B cell (primary cell): ENCODE results near the gene RINL. TPM values are rescaled to one million over a fixed set of nuclear protein-coding genes. Genes with fewer than 3 reads are reported as not detected.

Experiments used
- ATAC-seq: fragments of 200-7000 bp; cut with Tn5 transposase; one replicate; pipeline ENCODE4 v1.10.0; 2021; ENCODE audit warnings: low read depth, mild to moderate bottlenecking, moderate number of reproducible peaks, moderate library complexity
- CTCF ChIA-PET: fragments of 350-600 bp; sonication (Branson Sonifier 250); formaldehyde crosslinking; loops from one replicate; lab custom pipeline; 2021; ENCODE audit warnings: antibody characterized with exemption, inconsistent platforms; lab: Charles Lee
- POLR2A ChIA-PET: fragments of 350-600 bp; sonication (Branson Sonifier 250); formaldehyde crosslinking; loops from one replicate; lab custom pipeline; 2021; ENCODE audit warnings: antibody characterized with exemption; lab: Charles Lee
- DNase-seq: peaks from one replicate; pipeline ENCODE4 v3.0.0; 2013
- H2AFZ ChIP-seq: 2 replicates; pipeline ENCODE4 v1.6.1; 2012; ENCODE audit warnings: mild to moderate bottlenecking, low read depth, low read length; ENCODE audit not compliant: insufficient read depth, poor library complexity, severe bottlenecking
- H3K27ac ChIP-seq, 2 donors: 1 replicate in 1 of 2; 2 replicates in 1 of 2; pipeline ENCODE4 v1.5.1; 2012 to 2013; ENCODE audit warnings: low read length in 2 of 2, mild to moderate bottlenecking in 2 of 2, moderate library complexity in 1 of 2
- H3K27me3 ChIP-seq, 4 experiments: fragments of 200-600 bp in 1 of 4; sonication (generic) in 1 of 4; replicated peaks in 1 of 4; 1 replicate in 2 of 4; 2 replicates in 2 of 4; pipeline versions ENCODE4 v1.6.1 to v1.7.0; 2013 to 2016; ENCODE audit warnings: low read length in 3 of 4, mild to moderate bottlenecking in 2 of 4, mixed read lengths in 1 of 4, moderate library complexity in 1 of 4; ENCODE audit not compliant: insufficient read depth in 4 of 4, control insufficient read depth in 3 of 4; ENCODE audit errors: control extremely low read depth in 1 of 4
- H3K36me3 ChIP-seq, 2 experiments: replicated peaks in 1 of 2; 1 replicate in 1 of 2; 2 replicates in 1 of 2; pipeline versions ENCODE4 v1.6.1 to v1.7.1; 2013; ENCODE audit warnings: low read length in 1 of 2; ENCODE audit not compliant: insufficient read depth in 2 of 2, control insufficient read depth in 1 of 2; ENCODE audit errors: control extremely low read depth in 1 of 2, extremely low read depth in 1 of 2
- H3K4me1 ChIP-seq, 2 donors: fragments of 200-600 bp in 1 of 2; sonication (generic) in 1 of 2; 1 replicate in 1 of 2; 2 replicates in 1 of 2; pipeline versions ENCODE4 v1.5.1 to v1.6.1; 2013 to 2017; ENCODE audit warnings: low read length in 2 of 2; ENCODE audit not compliant: control insufficient read depth in 2 of 2, insufficient read depth in 2 of 2
- H3K4me2 ChIP-seq: replicated peaks from 2 replicates; pipeline ENCODE3; 2012; ENCODE audit warnings: mild to moderate bottlenecking, low read depth, low read length; ENCODE audit not compliant: poor library complexity, severe bottlenecking
- H3K4me3 ChIP-seq, 5 experiments: fragments of 200-600 bp in 1 of 5; sonication (generic) in 1 of 5; 1 replicate in 3 of 5; 2 replicates in 2 of 5; pipeline versions ENCODE4 v1.5.1 to v1.7.0; 2011 to 2016; ENCODE audit warnings: low read length in 4 of 5, mild to moderate bottlenecking in 4 of 5, low read depth in 2 of 5, control low read depth in 1 of 5, moderate library complexity in 1 of 5; ENCODE audit not compliant: insufficient read depth in 1 of 5; ENCODE audit errors: control extremely low read depth in 1 of 5, extremely low read depth in 1 of 5
- H3K79me2 ChIP-seq: fragments of 200-600 bp; sonication (generic); one replicate; pipeline ENCODE4 v1.6.0; 2016; ENCODE audit warnings: low read length; ENCODE audit not compliant: control insufficient read depth, insufficient read depth
- H3K9ac ChIP-seq: fragments of 200-600 bp; sonication (generic); 2 replicates; pipeline ENCODE4 v1.6.1; 2017; ENCODE audit warnings: mild to moderate bottlenecking, low read length, moderate library complexity
- H3K9me3 ChIP-seq, 3 donors: one replicate each; pipeline versions ENCODE4 v1.6.1 to v1.7.1; 2013; ENCODE audit warnings: low read length in 2 of 3; ENCODE audit not compliant: control insufficient read depth in 2 of 3, insufficient read depth in 1 of 3; ENCODE audit errors: control extremely low read depth in 1 of 3
- H4K20me1 ChIP-seq: 2 replicates; pipeline ENCODE4 v1.6.0; 2012; ENCODE audit warnings: mild to moderate bottlenecking, low read length; ENCODE audit not compliant: insufficient read depth, control insufficient read depth, poor library complexity, severe bottlenecking
- H3K27ac Mint-ChIP-seq: one replicate; pipeline ENCODE4 v1.8.0; 2021; ENCODE audit warnings: mixed read lengths
- H3K27me3 Mint-ChIP-seq: one replicate; pipeline ENCODE4 v1.8.0; 2021; ENCODE audit warnings: mixed read lengths
- H3K4me1 Mint-ChIP-seq: one replicate; pipeline ENCODE4 v1.8.0; 2021; ENCODE audit warnings: mixed read lengths
- H3K4me3 Mint-ChIP-seq: one replicate; pipeline ENCODE4 v1.8.0; 2021; ENCODE audit warnings: mixed read lengths
- H3K9me3 Mint-ChIP-seq: one replicate; pipeline ENCODE4 v1.8.0; 2022; ENCODE audit warnings: mixed read lengths; ENCODE audit not compliant: insufficient read depth
- CTCF ChIP-seq: fragments of 200-600 bp; IDR thresholded peaks from one replicate; pipeline ENCODE4 v1.8.0; 2022; ENCODE audit warnings: antibody characterized with exemption, mild to moderate bottlenecking
- EZH2 ChIP-seq: IDR thresholded peaks from 2 replicates; pipeline ENCODE4 v1.6.1; 2012; ENCODE audit warnings: borderline replicate concordance, low read depth, mild to moderate bottlenecking, moderate library complexity, low read length; ENCODE audit not compliant: insufficient read depth, poor library complexity, severe bottlenecking
- WGBS: methylation state at CpG from one replicate; pipeline ENCODE4 v1.1.5; 2013; ENCODE audit warnings: missing lambda C conversion rate; ENCODE audit not compliant: insufficient coverage; 5-methylcytosine and 5-hydroxymethylcytosine counted together
- intact Hi-C: fragments of 100-400 bp; cut with micrococcal nuclease; formaldehyde crosslinking; loops from one replicate; pipeline ENCODE4 v1.10.0; 2022
- polyA plus RNA-seq: library from polyadenylated mRNA; depleted of rRNA; stranded (reverse); fragments of >200 nt; gene quantifications from 2 replicates; pipeline ENCODE4 v1.2.3, GENCODE V29; 2012
- total RNA-seq, 2 donors: library from RNA; stranded (reverse); fragments of 120-200 nt in 1 of 2; gene quantifications; 1 replicate in 1 of 2; 2 replicates in 1 of 2; pipeline versions ENCODE4 v1.2.3 to v1.2.4, GENCODE V29; 2013 to 2022

RINL gene
- total and polyA plus RNA-seq, 2 donors (not counting 1 experiment from before 2014, with no cell fraction given), result 67.0 to 113 TPM

GRCh38 chr19:38913958-38914357 is 35.9 kb upstream of the RINL start:
- no peak for DNase-seq
- WGBS, result 94% methylated on average over 6 of the region's 8 CpGs
- Histone ChIP-seq H3K27me3 (peaks cover 0 to 2% (median 0%) of the 10 kb centered on the region in 4 experiments), H3K9me3 (no peaks in the 10 kb centered on the region), H3K27ac (no peak overlapping the region), H3K4me3 (no peak overlapping the region), H3K4me1 (no peaks in the 10 kb centered on the region), H3K79me2 (no peaks in the 10 kb centered on the region), H4K20me1 (no peaks in the 10 kb centered on the region), H3K36me3 (peaks cover 0 to 6% of the 10 kb centered on the region in 2 experiments), H3K9ac (no peak overlapping the region), H3K4me2 (no peak overlapping the region), H2AFZ (no peak overlapping the region)
- Mint-ChIP-seq H3K4me1 (no peaks in the 10 kb centered on the region), H3K27me3 (no peaks in the 10 kb centered on the region), H3K9me3 (no peaks in the 10 kb centered on the region), H3K27ac (no peak overlapping the region), H3K4me3 (no peak overlapping the region)
- no peak for ATAC-seq
- CTCF ChIA-PET, result no interaction called here
- TF ChIP-seq EZH2, result no peak
- no peak for TF ChIP-seq CTCF
- intact Hi-C loops, result no loop called here
- POLR2A ChIA-PET, result no interaction called here

- CTCF ChIA-PET, result no interaction called here
- DNase-seq (no peak), ATAC-seq (no peak)
- no peak overlapping the region for H3K27ac ChIP-seq
- no peaks in the 10 kb centered on the region for H3K4me1 ChIP-seq
- H3K9me3 ChIP-seq, result no peaks in the 10 kb centered on the region
- no peak overlapping the region for H3K4me3 ChIP-seq
- Mint-ChIP-seq H3K9me3 (no peaks in the 10 kb centered on the region), H3K4me3 (no peak overlapping the region), H3K27ac (no peak overlapping the region), H3K4me1 (no peaks in the 10 kb centered on the region), H3K27me3 (no peaks in the 10 kb centered on the region)
- intact Hi-C loops, result no loop called here
- TF ChIP-seq CTCF (no peak), EZH2 (no peak)
- H3K9ac ChIP-seq, result no peak overlapping the region
- no peak overlapping the region for H3K4me2 ChIP-seq
- H3K79me2 ChIP-seq, result no peaks in the 10 kb centered on the region
- POLR2A ChIA-PET, result no interaction called here
- peaks cover 0 to 2% (median 0%) of the 10 kb centered on the region in 4 experiments for H3K27me3 ChIP-seq
- H2AFZ ChIP-seq, result no peak overlapping the region
- WGBS, result 76% methylated on average over 9 of the region's 12 CpGs
- peaks cover 0 to 6% of the 10 kb centered on the region in 2 experiments for H3K36me3 ChIP-seq
- H4K20me1 ChIP-seq, result no peaks in the 10 kb centered on the region
Observed at GRCh38 chr19:38912600-38913514, 34.8 kb upstream of the RINL start.
